Mesendoderm (in vitro differentiated cells): Measurements from ENCODE around the gene ZNF350.
"Not testable (repeated sequence)": the region's sequence is repeated elsewhere in the genome, so short reads cannot be mapped to it uniquely, and the experiment has no call there.

Experiments used
- DNase-seq: peaks from one replicate; pipeline ENCODE4 v3.0.0; 2013
- H2AK5ac ChIP-seq: 2 replicates; pipeline ENCODE4 v1.6.1; 2013; ENCODE audit warnings: low read length, inconsistent platforms
- H2BK120ac ChIP-seq: 2 replicates; pipeline ENCODE4 v1.6.1; 2013; ENCODE audit warnings: low read depth, mild to moderate bottlenecking, low read length, moderate library complexity, mixed read lengths
- H2BK15ac ChIP-seq: replicated peaks from 2 replicates; pipeline ENCODE4 v1.6.1; 2013; ENCODE audit warnings: low read depth, mild to moderate bottlenecking, moderate library complexity
- H2BK5ac ChIP-seq: 2 replicates; pipeline ENCODE4 v1.6.1; 2013; ENCODE audit warnings: low read length, inconsistent platforms
- H3K18ac ChIP-seq: 2 replicates; pipeline ENCODE4 v1.6.1; 2013; ENCODE audit warnings: mild to moderate bottlenecking, low read length, mixed read lengths
- H3K23ac ChIP-seq: one replicate; pipeline ENCODE4 v1.6.1; 2013; ENCODE audit warnings: low read length
- H3K27ac ChIP-seq: 2 replicates; pipeline ENCODE4 v1.5.1; 2013; ENCODE audit warnings: low read depth, mild to moderate bottlenecking, inconsistent platforms, low read length, moderate library complexity
- H3K27me3 ChIP-seq: 2 replicates; pipeline ENCODE4 v1.6.1; 2013; ENCODE audit warnings: low read length, control low read depth, mild to moderate bottlenecking, inconsistent platforms; ENCODE audit not compliant: insufficient read depth, poor library complexity
- H3K36me3 ChIP-seq: 2 replicates; pipeline ENCODE4 v1.6.1; 2013; ENCODE audit warnings: low read length, inconsistent platforms; ENCODE audit not compliant: control insufficient read depth, insufficient read depth
- H3K4ac ChIP-seq: one replicate; pipeline ENCODE4 v1.6.1; 2013; ENCODE audit warnings: low read depth, mild to moderate bottlenecking, low read length, moderate library complexity
- H3K4me1 ChIP-seq: 2 replicates; pipeline ENCODE4 v1.6.1; 2013; ENCODE audit warnings: low read depth, low read length, inconsistent platforms; ENCODE audit not compliant: control insufficient read depth
- H3K4me2 ChIP-seq: 2 replicates; pipeline ENCODE4 v1.6.1; 2013; ENCODE audit warnings: low read length
- H3K4me3 ChIP-seq: 2 replicates; pipeline ENCODE4 v1.5.1; 2013; ENCODE audit warnings: mild to moderate bottlenecking, low read length
- H3K56ac ChIP-seq: one replicate; pipeline ENCODE4 v1.6.1; 2013; ENCODE audit warnings: low read length
- H3K79me1 ChIP-seq: 2 replicates; pipeline ENCODE4 v1.6.1; 2013; ENCODE audit warnings: low read length, inconsistent platforms
- H3K79me2 ChIP-seq: 2 replicates; pipeline ENCODE4 v1.6.1; 2013; ENCODE audit warnings: mild to moderate bottlenecking, low read length; ENCODE audit not compliant: control insufficient read depth, insufficient read depth
- H3K9ac ChIP-seq: 2 replicates; pipeline ENCODE4 v1.6.1; 2013; ENCODE audit warnings: low read length, inconsistent platforms
- H4K5ac ChIP-seq: one replicate; pipeline ENCODE4 v1.6.1; 2013; ENCODE audit warnings: low read length
- H4K8ac ChIP-seq: one replicate; pipeline ENCODE4 v1.6.1; 2013; ENCODE audit warnings: low read depth, mild to moderate bottlenecking, control low read depth, low read length, moderate library complexity
- WGBS: extraction: QIAGEN DNeasy Blood & Tissue Kit; methylation state at CpG from one replicate; pipeline ENCODE4 v1.1.7; 2013; ENCODE audit warnings: low lambda C conversion rate, missing lambda C conversion rate; ENCODE audit not compliant: insufficient coverage; ENCODE audit errors: extremely low coverage; 5-methylcytosine and 5-hydroxymethylcytosine counted together

The ZNF350 gene

GRCh38 chr19:52024478-52024877 is 37.8 kb upstream of the ZNF350 start:
- not testable (repeated sequence) for H3K4ac ChIP-seq, H4K5ac ChIP-seq, H3K27ac ChIP-seq, H3K18ac ChIP-seq, H3K4me2 ChIP-seq, H3K56ac ChIP-seq, H3K79me2 ChIP-seq, H2BK15ac ChIP-seq, H3K9ac ChIP-seq, H4K8ac ChIP-seq, H3K23ac ChIP-seq, H3K27me3 ChIP-seq, H3K4me3 ChIP-seq, H2BK120ac ChIP-seq, H3K4me1 ChIP-seq, H2AK5ac ChIP-seq, H2BK5ac ChIP-seq
- Histone ChIP-seq H3K36me3 (peaks cover 12% of the 10 kb centered on the region), H3K79me1 (peaks cover 12% of the 10 kb centered on the region)
- peak; percentile 13 for DNase-seq
- WGBS: no CpG with 5 or more reads among the region's 4 CpGs

GRCh38 chr19:52022193-52022592 is 35.6 kb upstream of the ZNF350 start:
- H4K5ac ChIP-seq: no peak overlapping the region
- H3K4me1 ChIP-seq: peaks cover 1% of the 10 kb centered on the region
- no peak for DNase-seq
- H3K36me3 ChIP-seq: peaks cover 16% of the 10 kb centered on the region
- no peak overlapping the region for H2BK15ac ChIP-seq
- H2BK120ac ChIP-seq: no peak overlapping the region
- H2BK5ac ChIP-seq: no peak overlapping the region
- H3K27me3 ChIP-seq: no peaks in the 10 kb centered on the region
- no peak overlapping the region for H4K8ac ChIP-seq
- no peak overlapping the region for H3K4me2 ChIP-seq
- H3K79me2 ChIP-seq: peaks cover 3% of the 10 kb centered on the region
- no peak overlapping the region for H3K56ac ChIP-seq
- no CpG with 5 or more reads among the region's 15 CpGs for WGBS
- H2AK5ac ChIP-seq: no peak overlapping the region
- H3K4ac ChIP-seq: no peak overlapping the region
- H3K18ac ChIP-seq: no peak overlapping the region
- H3K9ac ChIP-seq: no peak overlapping the region
- H3K27ac ChIP-seq: no peak overlapping the region
- no peak overlapping the region for H3K4me3 ChIP-seq
- H3K23ac ChIP-seq: no peak overlapping the region
- H3K79me1 ChIP-seq: peaks cover 10% of the 10 kb centered on the region

GRCh38 chr19:52020506-52020905 is 33.9 kb upstream of the ZNF350 start:
- no peak overlapping the region for H4K8ac ChIP-seq
- H3K56ac ChIP-seq: no peak overlapping the region
- H3K9ac ChIP-seq: no peak overlapping the region
- whole genome bisulfite sequencing: no CpG with 5 or more reads among the region's 4 CpGs
- no peak overlapping the region for H2BK120ac ChIP-seq
- H3K79me2 ChIP-seq: peaks cover 2% of the 10 kb centered on the region
- no peak overlapping the region for H3K18ac ChIP-seq
- no peak overlapping the region for H3K4me3 ChIP-seq
- peaks cover 21% of the 10 kb centered on the region for H3K36me3 ChIP-seq
- DNase-seq: no peak
- H3K23ac ChIP-seq: no peak overlapping the region
- no peaks in the 10 kb centered on the region for H3K27me3 ChIP-seq
- H3K79me1 ChIP-seq: peaks cover 8% of the 10 kb centered on the region
- no peak overlapping the region for H3K4ac ChIP-seq
- H2BK5ac ChIP-seq: no peak overlapping the region
- H3K27ac ChIP-seq: no peak overlapping the region
- H3K4me2 ChIP-seq: no peak overlapping the region
- no peaks in the 10 kb centered on the region for H3K4me1 ChIP-seq
- no peak overlapping the region for H4K5ac ChIP-seq
- no peak overlapping the region for H2BK15ac ChIP-seq
- no peak overlapping the region for H2AK5ac ChIP-seq

- Histone ChIP-seq H3K56ac (no peak overlapping the region), H4K8ac (no peak overlapping the region), H3K27ac (no peak overlapping the region), H3K4ac (no peak overlapping the region), H2BK15ac (no peak overlapping the region), H3K4me2 (no peak overlapping the region), H3K27me3 (no peaks in the 10 kb centered on the region), H3K36me3 (no peaks in the 10 kb centered on the region), H3K79me1 (no peaks in the 10 kb centered on the region), H3K4me3 (no peak overlapping the region), H3K4me1 (peaks cover 2% of the 10 kb centered on the region), H2AK5ac (no peak overlapping the region), H3K23ac (no peak overlapping the region), H2BK5ac (no peak overlapping the region), H3K9ac (no peak overlapping the region), H4K5ac (no peak overlapping the region), H2BK120ac (no peak overlapping the region), H3K79me2 (no peaks in the 10 kb centered on the region), H3K18ac (no peak overlapping the region)
- no peak for DNase-seq
- no CpG with 5 or more reads among the region's 1 CpG for WGBS
Observed at GRCh38 chr19:52010674-52011073, 24.0 kb upstream of the ZNF350 start.

DNA sequence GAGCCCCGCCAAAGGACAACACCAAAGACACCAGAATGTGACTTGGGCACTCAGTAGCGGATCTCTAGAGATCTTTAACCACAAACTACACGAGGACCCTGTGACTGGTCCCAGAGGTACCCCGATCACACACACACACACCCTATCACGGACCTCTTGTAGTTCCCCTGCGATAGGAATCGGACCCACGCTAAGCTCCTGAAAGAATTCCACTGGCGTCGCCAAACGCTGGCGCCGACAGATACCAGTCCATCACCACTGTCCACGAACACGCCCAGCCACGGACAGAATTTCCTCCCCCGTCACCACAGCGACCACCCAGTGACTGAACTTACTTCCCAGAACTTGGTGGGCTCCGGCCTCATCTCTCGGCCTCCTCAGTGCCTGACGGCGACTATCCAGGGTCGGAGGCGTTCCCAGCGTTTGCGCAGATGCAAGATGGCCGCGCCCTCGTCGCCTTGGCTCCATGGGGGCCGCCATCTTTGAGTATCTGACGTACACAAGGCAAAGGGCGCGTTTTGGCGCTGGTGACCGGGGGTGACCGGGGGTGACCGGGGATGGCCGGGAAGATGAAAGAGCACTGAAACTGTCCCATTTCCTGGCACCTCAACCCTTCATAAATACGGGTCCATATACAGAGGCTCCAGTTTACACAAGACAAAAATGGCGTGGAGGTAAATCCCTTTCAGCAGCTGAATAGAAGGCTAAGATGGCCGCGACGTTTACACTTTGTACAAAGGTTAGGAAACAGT is 21.3 kb upstream of the ZNF350 start, which contains the start of gene ZNF615:
ZNF615 (minus strand) TSS at position 406 of the 752 bp plus-strand sequence. CDS start 4,500 bp downstream, outside the sequence.
- no peak within 1 kb of the TSS for H3K27ac ChIP-seq
- DNase-seq: peak; percentile 94

DNA sequence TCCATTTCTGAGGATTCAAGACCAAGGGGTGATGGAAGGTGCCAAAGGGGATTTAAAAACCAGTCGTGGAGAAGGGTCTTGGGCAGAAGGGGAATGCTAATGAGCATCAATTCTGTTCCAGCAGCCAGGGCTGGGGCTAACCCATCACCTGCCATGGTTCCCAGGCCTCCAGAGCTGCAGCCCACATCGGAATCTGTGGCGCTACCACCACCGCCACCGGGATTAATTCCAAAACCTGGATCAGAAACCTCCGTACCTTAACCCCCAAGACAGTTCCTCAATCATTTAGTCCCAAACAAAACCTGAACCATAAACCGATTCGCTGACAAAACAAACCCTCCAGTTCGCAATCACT is 20.8 kb upstream of the ZNF350 start:
- Histone ChIP-seq H3K27me3 (no peaks in the 10 kb centered on the region), H2BK5ac (no peak overlapping the region), H3K4me2 (peak overlapping the region; percentile 25), H4K5ac (no peak overlapping the region), H3K23ac (no peak overlapping the region), H4K8ac (no peak overlapping the region), H3K56ac (peak overlapping the region; percentile 92), H3K27ac (no peak overlapping the region), H3K18ac (no peak overlapping the region), H2BK120ac (no peak overlapping the region), H2BK15ac (no peak overlapping the region), H3K4ac (no peak overlapping the region), H3K79me1 (no peaks in the 10 kb centered on the region), H3K4me1 (peaks cover 2% of the 10 kb centered on the region), H3K4me3 (peak overlapping the region; percentile 90), H3K36me3 (no peaks in the 10 kb centered on the region), H2AK5ac (no peak overlapping the region), H3K79me2 (no peaks in the 10 kb centered on the region), H3K9ac (peak overlapping the region; percentile 86)
- peak; percentile 54 for DNase-seq
- no CpG with 5 or more reads among the region's 9 CpGs for WGBS

More for the DNA sequence above, 21.3 kb upstream of the ZNF350 start, which contains the start of gene ZNF615:
- Histone ChIP-seq H4K5ac (peak within 1 kb of the TSS; percentile 100), H3K18ac (peak within 1 kb of the TSS; percentile 54), H3K27me3 (no peaks in the 10 kb centered on the region), H3K36me3 (no peaks in the 10 kb centered on the region), H3K23ac (peak within 1 kb of the TSS; percentile 34), H3K9ac (peak within 1 kb of the TSS; percentile 86), H3K4me3 (peak within 1 kb of the TSS; percentile 90), H3K4ac (peak within 1 kb of the TSS; percentile 62), H3K79me1 (no peaks in the 10 kb centered on the region), H4K8ac (no peak within 1 kb of the TSS), H3K4me2 (peak within 1 kb of the TSS; percentile 65), H3K4me1 (peaks cover 2% of the 10 kb centered on the region), H2BK120ac (no peak within 1 kb of the TSS), H2BK5ac (peak within 1 kb of the TSS; percentile 58), H3K56ac (peak within 1 kb of the TSS; percentile 92), H2AK5ac (no peak within 1 kb of the TSS), H3K79me2 (no peaks in the 10 kb centered on the region), H2BK15ac (no peak within 1 kb of the TSS)
- WGBS: no CpG with 5 or more reads among the region's 44 CpGs
